Neutrophil (primary cell): ENCODE results near the gene NBAS.

Source experiments
- H3K27ac ChIP-seq: fragments of 200-600 bp; sonication (generic); 2 replicates; pipeline ENCODE4 v1.5.1; 2016; ENCODE audit warnings: mild to moderate bottlenecking, moderate library complexity
- H3K27me3 ChIP-seq: fragments of 200-600 bp; sonication (generic); 2 replicates; pipeline ENCODE4 v1.6.0; 2016; ENCODE audit warnings: mild to moderate bottlenecking
- H3K36me3 ChIP-seq: fragments of 200-600 bp; sonication (generic); 2 replicates; pipeline ENCODE4 v1.5.1; 2017
- H3K4me1 ChIP-seq, 2 experiments: fragments of 200-600 bp in 1 of 2; sonication (generic) in 1 of 2; 1 replicate in 1 of 2; 2 replicates in 1 of 2; pipeline versions ENCODE4 v1.5.1 to v1.6.1; 2013 to 2016; ENCODE audit warnings: low read depth in 1 of 2, low read length in 1 of 2, mild to moderate bottlenecking in 1 of 2, moderate library complexity in 1 of 2; ENCODE audit not compliant: control insufficient read depth in 1 of 2, insufficient read depth in 1 of 2
- H3K4me3 ChIP-seq, 2 experiments: fragments of 200-600 bp in 1 of 2; sonication (generic) in 1 of 2; 1 replicate in 1 of 2; 2 replicates in 1 of 2; pipeline ENCODE4 v1.5.1; 2013 to 2016; ENCODE audit warnings: low read depth in 1 of 2, low read length in 1 of 2, mild to moderate bottlenecking in 1 of 2, moderate library complexity in 1 of 2
- H3K9me3 ChIP-seq: fragments of 200-600 bp; sonication (generic); 2 replicates; pipeline ENCODE4 v1.5.1; 2016
- TF ChIP-seq, protein P1 (sequence below): fragments of 200-600 bp; sonication (generic); IDR thresholded peaks from 2 replicates; pipeline ENCODE4 v1.5.1; 2016; ENCODE audit warnings: antibody characterized with exemption

NBAS gene

DNA sequence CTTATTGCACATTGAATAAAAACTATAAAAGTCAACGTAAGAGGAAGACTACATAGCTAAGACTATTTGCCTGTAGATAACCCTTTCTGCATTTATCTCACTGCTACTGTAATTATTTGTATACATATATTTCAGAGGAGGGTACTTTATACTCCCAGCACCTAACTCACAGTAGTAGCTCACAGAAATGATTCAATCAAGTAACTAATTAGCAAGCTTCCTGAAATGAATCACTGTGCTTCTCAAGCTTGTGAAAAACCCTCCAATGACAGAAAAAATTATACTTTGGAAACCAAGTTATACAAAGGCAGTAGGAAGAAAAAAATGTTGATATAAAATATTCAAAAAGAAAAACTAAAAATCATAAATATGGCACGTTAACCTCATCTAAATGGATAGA, 124.9 kb downstream of the NBAS start:
- H3K27me3 ChIP-seq = no peaks in the 10 kb centered on the region
- no peaks in the 10 kb centered on the region for H3K36me3 ChIP-seq
- H3K4me1 ChIP-seq = no peaks in the 10 kb centered on the region
- H3K27ac ChIP-seq = no peak overlapping the region
- H3K9me3 ChIP-seq = no peaks in the 10 kb centered on the region
- TF ChIP-seq, protein P1, sequence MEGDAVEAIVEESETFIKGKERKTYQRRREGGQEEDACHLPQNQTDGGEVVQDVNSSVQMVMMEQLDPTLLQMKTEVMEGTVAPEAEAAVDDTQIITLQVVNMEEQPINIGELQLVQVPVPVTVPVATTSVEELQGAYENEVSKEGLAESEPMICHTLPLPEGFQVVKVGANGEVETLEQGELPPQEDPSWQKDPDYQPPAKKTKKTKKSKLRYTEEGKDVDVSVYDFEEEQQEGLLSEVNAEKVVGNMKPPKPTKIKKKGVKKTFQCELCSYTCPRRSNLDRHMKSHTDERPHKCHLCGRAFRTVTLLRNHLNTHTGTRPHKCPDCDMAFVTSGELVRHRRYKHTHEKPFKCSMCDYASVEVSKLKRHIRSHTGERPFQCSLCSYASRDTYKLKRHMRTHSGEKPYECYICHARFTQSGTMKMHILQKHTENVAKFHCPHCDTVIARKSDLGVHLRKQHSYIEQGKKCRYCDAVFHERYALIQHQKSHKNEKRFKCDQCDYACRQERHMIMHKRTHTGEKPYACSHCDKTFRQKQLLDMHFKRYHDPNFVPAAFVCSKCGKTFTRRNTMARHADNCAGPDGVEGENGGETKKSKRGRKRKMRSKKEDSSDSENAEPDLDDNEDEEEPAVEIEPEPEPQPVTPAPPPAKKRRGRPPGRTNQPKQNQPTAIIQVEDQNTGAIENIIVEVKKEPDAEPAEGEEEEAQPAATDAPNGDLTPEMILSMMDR = no peak
- H3K4me3 ChIP-seq = no peak overlapping the region

DNA sequence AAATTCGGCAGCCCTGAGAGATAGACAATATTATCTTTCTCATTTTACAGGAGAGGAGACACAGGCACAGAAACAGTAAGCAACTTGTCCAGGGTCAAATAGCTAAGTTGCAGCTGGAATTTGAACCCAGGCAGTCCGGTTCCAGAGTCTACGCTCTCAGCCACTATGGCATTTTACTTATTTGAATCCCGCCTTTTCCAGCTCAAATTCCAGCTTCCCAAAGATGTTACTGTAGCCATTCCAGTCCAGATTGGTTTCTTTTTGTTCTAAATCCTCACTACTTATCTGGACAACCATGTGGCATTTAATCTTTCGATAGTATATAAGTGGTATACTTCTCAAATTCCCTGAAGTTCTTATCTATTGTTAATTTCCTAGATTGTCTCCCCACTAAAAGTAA, 125.7 kb downstream of the NBAS start:
- TF ChIP-seq, protein P1 = no peak
- Histone ChIP-seq H3K9me3 (no peaks in the 10 kb centered on the region), H3K4me1 (no peaks in the 10 kb centered on the region), H3K4me3 (no peak overlapping the region), H3K27ac (no peak overlapping the region), H3K36me3 (no peaks in the 10 kb centered on the region), H3K27me3 (no peaks in the 10 kb centered on the region)

DNA sequence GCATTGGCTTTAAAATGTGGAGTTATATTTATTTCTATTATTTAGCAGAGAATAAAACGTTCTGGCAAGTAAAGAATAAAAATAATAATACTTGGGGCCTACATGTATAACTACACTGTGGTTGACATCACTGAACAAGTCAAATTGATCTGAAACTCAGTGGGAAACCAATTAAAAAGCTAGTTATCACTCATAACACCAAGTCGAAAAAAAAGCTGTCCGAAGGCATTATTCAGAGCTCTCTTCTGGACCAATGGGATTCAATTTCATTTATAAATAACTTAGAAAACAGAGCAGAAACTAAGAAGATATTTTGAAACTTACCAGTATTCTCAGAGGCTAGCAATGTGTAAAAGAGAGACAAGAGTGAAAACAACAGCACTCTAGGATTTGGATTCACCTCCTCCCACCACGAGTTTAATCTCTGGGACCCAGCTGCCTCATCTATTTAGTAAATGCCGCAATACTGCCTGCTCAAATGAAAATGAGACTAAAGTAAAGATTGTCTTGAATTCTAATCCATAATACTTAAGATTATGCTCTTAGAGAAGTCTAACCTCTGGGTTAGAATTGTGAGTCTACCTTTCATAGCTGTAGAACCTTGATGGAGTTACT, 128.4 kb downstream of the NBAS start:
- Histone ChIP-seq H3K4me3 (no peak overlapping the region), H3K36me3 (no peaks in the 10 kb centered on the region), H3K27ac (no peak overlapping the region), H3K27me3 (no peaks in the 10 kb centered on the region), H3K9me3 (no peaks in the 10 kb centered on the region), H3K4me1 (no peaks in the 10 kb centered on the region)
- TF ChIP-seq, protein P1 = no peak

DNA sequence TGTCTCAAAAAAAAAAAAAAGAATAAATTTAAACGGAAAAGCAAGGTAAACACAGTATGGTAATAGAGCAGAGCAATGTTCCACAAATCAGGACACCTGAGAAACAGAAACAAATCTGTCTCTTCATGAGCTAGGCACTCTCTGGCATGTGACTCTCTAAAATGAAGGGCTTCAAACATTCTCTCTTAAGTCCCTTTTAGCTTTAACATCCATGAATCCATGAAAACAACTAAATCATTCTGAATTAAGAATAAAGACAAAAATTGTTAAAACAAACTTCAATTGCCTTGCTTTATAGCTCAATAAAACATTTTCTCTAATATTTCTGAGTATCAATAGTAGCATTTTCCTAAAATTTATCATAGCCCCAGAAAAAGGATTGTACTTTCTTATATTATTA, 132.1 kb downstream of the NBAS start:
- Histone ChIP-seq H3K27me3 (no peaks in the 10 kb centered on the region), H3K4me1 (no peaks in the 10 kb centered on the region), H3K36me3 (peaks cover 5% of the 10 kb centered on the region), H3K4me3 (no peak overlapping the region), H3K9me3 (no peaks in the 10 kb centered on the region), H3K27ac (no peak overlapping the region)
- TF ChIP-seq, protein P1 = no peak

DNA sequence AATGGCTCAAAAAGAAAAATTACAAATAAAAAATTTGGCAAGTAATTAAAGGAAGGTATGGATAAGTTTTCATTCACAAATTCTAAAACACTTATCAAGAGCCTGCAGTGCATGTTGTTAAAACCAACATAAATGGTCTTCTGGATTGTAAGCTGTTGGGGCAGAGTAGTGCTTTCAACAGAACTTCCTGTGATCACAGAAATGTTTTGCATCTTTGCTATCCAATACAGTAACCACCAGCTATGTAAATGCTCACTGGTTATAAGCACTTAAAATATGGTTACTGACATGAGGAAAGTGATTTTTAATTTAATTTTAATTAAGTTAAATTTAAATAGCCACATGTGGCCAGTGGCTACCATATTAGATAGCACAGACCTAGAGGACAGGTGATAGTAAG, 133.1 kb downstream of the NBAS start:
- no peak overlapping the region for H3K27ac ChIP-seq
- H3K4me3 ChIP-seq = no peak overlapping the region
- H3K27me3 ChIP-seq = no peaks in the 10 kb centered on the region
- no peaks in the 10 kb centered on the region for H3K4me1 ChIP-seq
- H3K9me3 ChIP-seq = no peaks in the 10 kb centered on the region
- H3K36me3 ChIP-seq = peaks cover 15% of the 10 kb centered on the region
- TF ChIP-seq, protein P1 = no peak

DNA sequence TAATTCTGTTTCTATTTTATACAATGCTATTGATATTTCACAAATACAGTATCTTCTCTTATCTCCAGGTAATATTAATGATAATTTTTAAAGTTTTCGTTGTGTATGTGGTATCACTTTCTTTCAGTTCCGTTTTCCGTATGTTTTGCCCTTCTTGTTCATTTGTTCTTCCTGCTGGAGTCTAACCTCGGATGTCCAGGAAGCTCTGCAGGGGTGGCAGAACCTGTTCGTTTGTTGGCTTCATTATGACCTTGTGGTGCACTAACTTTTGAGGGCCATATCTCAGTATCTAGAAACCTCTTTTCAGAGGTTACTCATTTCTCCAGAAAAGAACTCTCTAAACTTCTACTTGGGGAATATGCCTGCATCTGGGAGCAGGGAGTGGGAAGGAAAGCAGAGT, 134.5 kb downstream of the NBAS start:
- Histone ChIP-seq H3K27ac (no peak overlapping the region), H3K4me3 (no peak overlapping the region), H3K4me1 (no peaks in the 10 kb centered on the region), H3K27me3 (no peaks in the 10 kb centered on the region), H3K9me3 (no peaks in the 10 kb centered on the region), H3K36me3 (peaks cover 16% of the 10 kb centered on the region)
- TF ChIP-seq, protein P1 = no peak
